Omental fat pad (tissue), 4 donors: ENCODE measurements around the gene GLIS1. TPM values are rescaled to one million over a fixed set of nuclear protein-coding genes. Genes with fewer than 3 reads are reported as not detected.

ENCODE experiments used
- ATAC-seq: fragments of 150-250 bp; one replicate; pipeline ENCODE4 v1.9.1; 2016; ENCODE audit warnings: mild to moderate bottlenecking, moderate library complexity; ENCODE audit not compliant: low FRiP score
- DNase-seq: peaks from one replicate; pipeline ENCODE4 v3.0.0-alpha.2; 2019; ENCODE audit warnings: low spot score
- total RNA-seq, 4 donors: library from RNA; depleted of rRNA; stranded (reverse); fragments of >200 nt; gene quantifications; one replicate each; pipeline ENCODE4 v1.1.0, GENCODE V29; 2016
- TF ChIP-seq, protein P1 (sequence below), 3 donors: fragments of 450-650 bp; IDR thresholded peaks; one replicate each; pipeline ENCODE4 v1.5.1; 2016 to 2017; ENCODE audit warnings: antibody characterized with exemption in 3 of 3, mild to moderate bottlenecking in 3 of 3, moderate library complexity in 2 of 3

The GLIS1 gene
- total RNA-seq, 4 donors from 2014 or later = 0.19 to 1.4 (median 0.75) TPM

DNA sequence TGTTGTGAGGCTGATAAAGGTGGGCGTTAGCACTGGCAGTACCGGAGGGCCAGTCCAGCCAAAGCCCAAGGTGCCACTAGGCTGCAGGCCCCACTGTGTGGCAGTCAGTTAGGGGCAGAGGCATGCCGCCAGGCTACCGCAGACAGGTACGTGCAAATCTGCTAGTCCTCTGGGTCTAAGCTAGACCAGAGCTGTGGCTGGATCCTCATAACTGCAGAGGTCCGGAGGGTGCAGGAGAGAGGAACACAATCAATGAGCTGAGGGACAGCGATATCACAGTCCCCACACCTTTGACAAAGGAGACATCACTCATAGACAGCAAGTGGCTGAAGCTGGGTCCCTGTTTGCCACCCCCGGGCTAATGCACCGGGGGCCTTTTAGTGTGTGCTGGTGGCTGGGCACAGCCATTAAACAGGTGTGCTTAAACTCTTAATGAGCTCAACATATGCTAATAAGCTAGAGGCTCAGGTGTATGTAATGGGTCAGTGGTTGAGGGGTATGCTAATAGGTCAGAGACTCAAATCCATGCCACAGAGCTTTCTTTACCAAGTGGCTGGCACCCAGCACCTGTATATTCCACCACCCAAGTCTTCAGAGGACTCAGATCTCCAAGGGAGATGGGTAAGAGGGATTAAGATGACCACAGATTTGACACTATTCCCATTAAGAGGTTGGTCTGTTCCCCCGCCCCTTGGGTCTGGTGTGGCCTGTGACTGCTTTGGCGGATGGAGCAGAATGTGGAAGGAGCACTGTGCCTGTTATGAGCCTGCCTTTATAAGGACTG is 82.0 kb downstream of the GLIS1 start:
- ATAC-seq (no peak), DNase-seq (no peak)
- TF ChIP-seq, protein P1, sequence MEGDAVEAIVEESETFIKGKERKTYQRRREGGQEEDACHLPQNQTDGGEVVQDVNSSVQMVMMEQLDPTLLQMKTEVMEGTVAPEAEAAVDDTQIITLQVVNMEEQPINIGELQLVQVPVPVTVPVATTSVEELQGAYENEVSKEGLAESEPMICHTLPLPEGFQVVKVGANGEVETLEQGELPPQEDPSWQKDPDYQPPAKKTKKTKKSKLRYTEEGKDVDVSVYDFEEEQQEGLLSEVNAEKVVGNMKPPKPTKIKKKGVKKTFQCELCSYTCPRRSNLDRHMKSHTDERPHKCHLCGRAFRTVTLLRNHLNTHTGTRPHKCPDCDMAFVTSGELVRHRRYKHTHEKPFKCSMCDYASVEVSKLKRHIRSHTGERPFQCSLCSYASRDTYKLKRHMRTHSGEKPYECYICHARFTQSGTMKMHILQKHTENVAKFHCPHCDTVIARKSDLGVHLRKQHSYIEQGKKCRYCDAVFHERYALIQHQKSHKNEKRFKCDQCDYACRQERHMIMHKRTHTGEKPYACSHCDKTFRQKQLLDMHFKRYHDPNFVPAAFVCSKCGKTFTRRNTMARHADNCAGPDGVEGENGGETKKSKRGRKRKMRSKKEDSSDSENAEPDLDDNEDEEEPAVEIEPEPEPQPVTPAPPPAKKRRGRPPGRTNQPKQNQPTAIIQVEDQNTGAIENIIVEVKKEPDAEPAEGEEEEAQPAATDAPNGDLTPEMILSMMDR (IDR thresholded peaks at IDR 0.05) = no peak

DNA sequence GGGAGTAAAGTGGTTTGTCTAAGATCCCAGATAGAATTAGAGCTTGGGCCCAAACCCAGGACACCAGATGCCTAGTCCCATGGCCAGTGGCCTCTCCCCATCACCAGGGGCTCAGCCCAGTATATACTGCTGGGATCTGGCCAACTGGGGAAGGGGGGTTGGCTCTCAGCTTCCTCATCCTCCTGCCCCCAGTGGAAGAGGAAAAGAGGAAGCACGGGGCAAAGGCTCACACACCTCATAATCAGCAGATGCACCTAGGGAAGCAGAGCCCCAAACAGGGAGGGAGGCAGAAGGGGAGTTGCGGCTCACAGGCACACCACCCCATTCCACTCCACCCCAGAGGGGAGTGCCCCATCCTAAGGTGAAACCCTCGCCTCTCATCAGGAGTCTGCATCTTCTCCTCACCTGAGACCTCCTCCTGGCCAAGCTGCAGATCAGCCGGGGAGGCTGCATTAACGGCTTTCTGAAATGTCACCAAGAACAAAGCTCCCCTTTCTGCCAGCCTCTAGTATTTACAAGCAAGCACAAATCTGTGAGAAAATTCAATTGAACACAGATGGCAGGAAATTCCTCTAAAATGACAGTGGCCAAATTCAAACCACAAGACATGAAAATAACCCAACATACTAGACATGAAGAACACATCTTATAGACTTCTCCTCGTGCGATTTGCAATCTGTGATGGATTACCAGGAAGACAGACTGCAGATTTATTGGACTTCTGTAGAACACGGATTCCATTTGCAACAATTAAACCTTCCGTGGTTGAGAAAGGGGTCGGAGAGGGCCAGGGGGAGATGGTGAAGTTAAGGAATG is 82.8 kb downstream of the GLIS1 start:
- ATAC-seq = no peak
- TF ChIP-seq, protein P1 (IDR thresholded peaks at IDR 0.05) = no peak
- no peak for DNase-seq

DNA sequence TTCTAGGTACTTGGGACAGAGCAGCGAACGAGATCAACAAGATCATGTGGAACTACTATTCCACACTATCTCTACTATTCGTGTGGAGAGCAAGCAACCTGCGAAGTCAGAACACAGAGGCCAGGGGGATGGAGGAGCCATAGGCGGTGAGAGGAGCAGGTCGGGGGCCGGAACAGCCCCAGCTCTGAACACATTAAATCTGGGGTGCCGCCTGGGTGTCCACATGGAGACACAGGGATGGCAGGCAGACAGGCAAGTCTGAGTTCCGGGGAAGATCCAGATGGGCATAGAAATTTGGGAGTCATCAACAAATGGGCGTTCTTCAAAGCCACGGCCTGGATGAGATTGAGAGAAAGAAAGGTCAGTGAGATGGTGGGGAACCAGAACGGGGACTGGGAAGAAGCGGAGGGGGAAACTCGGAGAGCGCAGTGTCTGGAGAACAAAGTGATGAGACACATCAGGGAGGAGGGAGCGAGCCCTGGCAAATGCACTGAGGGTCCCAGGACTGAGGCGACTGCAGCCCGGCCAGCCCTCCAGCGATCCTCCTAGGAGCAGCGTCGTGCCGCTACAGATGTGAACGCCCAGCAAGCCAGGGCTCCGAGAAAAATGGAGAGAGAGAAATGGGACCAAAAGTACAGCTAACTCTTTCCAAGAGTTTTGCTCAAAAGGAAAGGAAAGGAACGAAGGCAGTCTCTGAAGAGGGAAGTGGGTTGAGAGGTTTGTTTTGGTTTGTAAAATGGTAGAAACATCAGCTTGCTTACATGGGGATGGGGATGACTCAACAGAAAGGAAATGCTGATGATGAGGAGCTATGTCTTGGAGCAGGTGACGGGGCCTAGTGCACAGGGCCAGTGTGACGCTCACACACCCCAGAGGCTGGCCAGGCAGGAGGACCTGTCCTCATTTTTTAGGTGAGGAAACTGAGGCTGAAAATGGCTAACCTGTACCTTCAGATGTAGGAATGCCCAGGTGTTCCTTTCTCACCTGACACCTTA is 84.5 kb downstream of the GLIS1 start:
- DNase-seq (no peak), ATAC-seq (no peak)
- TF ChIP-seq, protein P1 (IDR thresholded peaks at IDR 0.05) = no peak

DNA sequence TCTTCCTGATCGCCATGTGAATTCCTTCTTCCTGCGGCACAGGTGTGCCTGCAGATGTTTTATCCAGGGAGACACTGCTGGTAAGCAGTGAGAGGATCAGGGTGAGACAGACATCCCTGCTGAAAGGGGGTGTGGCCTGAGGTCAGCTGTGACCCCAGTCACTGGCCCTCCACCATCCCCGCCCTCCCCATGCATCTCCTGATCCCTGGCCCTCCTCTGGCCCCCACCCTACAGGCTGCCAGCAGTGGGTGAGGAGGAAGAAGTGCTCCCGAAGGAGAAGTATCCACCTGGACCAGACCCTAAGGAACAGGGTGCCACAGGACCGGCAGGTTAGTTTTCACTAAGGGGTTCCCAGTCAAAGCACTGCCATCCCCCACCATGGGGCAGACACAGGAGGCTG is 85.3 kb downstream of the GLIS1 start:
- DNase-seq (no peak), ATAC-seq (no peak)
- TF ChIP-seq, protein P1 (IDR thresholded peaks at IDR 0.05) = no peak

DNA sequence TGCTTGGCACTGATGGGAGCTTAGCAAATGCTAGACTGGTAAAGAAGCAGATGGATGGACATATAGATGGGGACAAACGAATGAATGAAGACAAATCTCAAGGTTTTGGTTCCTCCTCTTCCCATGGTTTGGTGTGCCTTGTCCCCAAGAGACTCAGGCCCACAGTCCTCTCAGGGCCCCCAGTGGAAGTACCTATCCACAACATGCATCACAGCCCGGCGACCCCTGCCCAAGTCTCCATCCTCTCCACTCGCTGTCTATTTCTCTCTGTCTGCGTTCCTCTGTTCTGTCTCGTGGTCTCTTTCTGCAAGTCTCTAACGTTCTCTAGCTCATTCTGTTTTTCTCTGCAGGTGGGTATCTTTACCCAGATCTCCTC is 85.8 kb downstream of the GLIS1 start:
- ATAC-seq (no peak), DNase-seq (no peak)
- TF ChIP-seq, protein P1 (IDR thresholded peaks at IDR 0.05) = no peak

DNA sequence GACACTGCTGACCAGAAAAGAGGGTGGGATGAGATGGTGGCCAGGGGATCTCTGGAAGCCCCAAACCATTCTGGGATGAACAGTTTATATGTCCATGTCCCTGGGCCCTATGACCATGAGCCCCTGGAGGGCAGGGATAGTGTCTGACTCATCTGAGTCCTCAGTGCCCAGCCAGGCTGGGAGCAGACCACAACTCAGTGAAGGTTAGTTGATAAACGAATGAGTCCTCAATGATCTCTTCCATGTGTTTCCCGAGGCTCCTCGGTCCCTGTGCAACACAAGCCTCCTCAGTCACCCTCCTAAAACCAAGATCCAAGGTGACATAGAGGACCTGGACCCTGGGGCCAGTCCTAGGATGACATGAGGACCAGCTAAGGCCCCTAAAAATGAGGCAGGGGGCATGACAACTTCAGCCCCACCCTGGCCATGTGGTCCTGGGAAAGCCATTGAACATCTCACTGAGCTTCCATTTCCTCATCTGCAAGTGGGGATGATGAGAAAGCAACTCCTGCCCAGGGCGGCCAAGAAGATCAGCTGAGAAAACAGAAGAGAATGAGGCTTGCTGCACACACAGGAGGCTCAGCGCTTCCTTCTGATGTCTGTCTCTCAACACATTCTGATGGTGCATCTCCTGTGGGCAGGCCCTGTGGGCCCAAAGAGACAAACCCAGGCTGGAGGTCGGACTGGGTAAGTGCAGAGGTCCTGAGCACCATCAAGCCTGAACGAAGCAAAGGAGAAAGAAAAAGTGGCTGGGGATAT is 86.3 kb downstream of the GLIS1 start:
- TF ChIP-seq, protein P1 (IDR thresholded peaks at IDR 0.05) = no peak
- DNase-seq (no peak), ATAC-seq (no peak)
